Transverse colon (tissue), 4 donors: Measurements from ENCODE around the gene ZBTB20.

ENCODE experiments used
- CTCF ChIP-seq, 5 experiments: fragments of 200-600 bp in 3 of 5; fragments of 450-650 bp in 2 of 5; sonication (generic) in 3 of 5; IDR thresholded peaks; 1 replicate in 2 of 5; 2 replicates in 3 of 5; pipeline ENCODE4 v1.5.1; 2016 to 2017; ENCODE audit warnings: antibody characterized with exemption in 5 of 5, inconsistent platforms in 3 of 5, mild to moderate bottlenecking in 2 of 5, moderate library complexity in 1 of 5
- POLR2A ChIP-seq: fragments of 450-650 bp; IDR thresholded peaks from one replicate; pipeline ENCODE4 v1.6.1; 2016; ENCODE audit warnings: antibody characterized with exemption, mild to moderate bottlenecking, moderate library complexity
- POLR2AphosphoS5 ChIP-seq, 3 donors: sonication (generic); formaldehyde crosslinking; IDR thresholded peaks; one replicate each; pipeline ENCODE4 v1.6.1; 2016; ENCODE audit warnings: antibody characterized with exemption in 3 of 3

- TF ChIP-seq CTCF (IDR thresholded peaks at IDR 0.05) (no peak), POLR2AphosphoS5 (IDR thresholded peaks at IDR 0.05) (no peak), POLR2A (no peak)
Observed at GRCh38 chr3:115120597-115120996, 26.5 kb downstream of the ZBTB20 start.
